NB4 (cell line): ENCODE data around the gene FAS.

ENCODE experiments used
- MAX ChIP-seq: IDR thresholded peaks from 2 replicates; pipeline ENCODE4 v1.6.1; 2011; ENCODE audit warnings: low read depth, low read length
- MYC ChIP-seq: IDR thresholded peaks from 2 replicates; pipeline ENCODE4 v1.6.1; 2011; ENCODE audit warnings: low read depth, low read length
- POLR2A ChIP-seq: IDR thresholded peaks from 2 replicates; pipeline ENCODE4 v1.6.1; 2011; ENCODE audit warnings: mild to moderate bottlenecking; ENCODE audit not compliant: insufficient read length; ENCODE audit errors: extremely low read depth
- TF ChIP-seq, protein P1 (sequence below): IDR thresholded peaks from one replicate; pipeline ENCODE4 v1.5.1; 2012; ENCODE audit warnings: low read depth, low read length

DNA sequence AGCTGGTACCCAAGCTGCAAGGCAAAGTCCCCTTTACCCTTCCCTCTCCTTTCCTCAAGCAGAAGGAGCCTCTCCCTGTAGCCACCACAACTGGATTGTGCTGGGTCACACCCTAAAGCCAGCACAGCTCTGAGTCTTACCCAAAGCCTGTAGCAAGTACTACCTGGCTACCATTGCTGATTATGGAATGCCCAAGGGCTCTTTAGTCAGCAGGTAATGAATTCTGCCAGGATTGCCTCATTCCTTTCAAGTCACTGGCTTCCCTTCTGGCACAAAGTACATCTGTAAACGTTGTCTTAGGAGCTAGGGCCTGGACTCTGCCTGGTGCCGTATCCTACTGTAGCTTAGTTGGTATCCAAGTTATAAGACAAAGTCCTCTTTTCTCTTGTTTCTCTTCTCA is 52.0 kb downstream of the FAS start:
- TF ChIP-seq MAX = no peak
- TF ChIP-seq, protein P1, sequence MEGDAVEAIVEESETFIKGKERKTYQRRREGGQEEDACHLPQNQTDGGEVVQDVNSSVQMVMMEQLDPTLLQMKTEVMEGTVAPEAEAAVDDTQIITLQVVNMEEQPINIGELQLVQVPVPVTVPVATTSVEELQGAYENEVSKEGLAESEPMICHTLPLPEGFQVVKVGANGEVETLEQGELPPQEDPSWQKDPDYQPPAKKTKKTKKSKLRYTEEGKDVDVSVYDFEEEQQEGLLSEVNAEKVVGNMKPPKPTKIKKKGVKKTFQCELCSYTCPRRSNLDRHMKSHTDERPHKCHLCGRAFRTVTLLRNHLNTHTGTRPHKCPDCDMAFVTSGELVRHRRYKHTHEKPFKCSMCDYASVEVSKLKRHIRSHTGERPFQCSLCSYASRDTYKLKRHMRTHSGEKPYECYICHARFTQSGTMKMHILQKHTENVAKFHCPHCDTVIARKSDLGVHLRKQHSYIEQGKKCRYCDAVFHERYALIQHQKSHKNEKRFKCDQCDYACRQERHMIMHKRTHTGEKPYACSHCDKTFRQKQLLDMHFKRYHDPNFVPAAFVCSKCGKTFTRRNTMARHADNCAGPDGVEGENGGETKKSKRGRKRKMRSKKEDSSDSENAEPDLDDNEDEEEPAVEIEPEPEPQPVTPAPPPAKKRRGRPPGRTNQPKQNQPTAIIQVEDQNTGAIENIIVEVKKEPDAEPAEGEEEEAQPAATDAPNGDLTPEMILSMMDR = no peak
- TF ChIP-seq POLR2A = no peak
- TF ChIP-seq MYC = no peak
